H1 (cell line): ENCODE measurements around the gene CDON. TPM values are rescaled to one million over a fixed set of nuclear protein-coding genes. Genes with fewer than 3 reads are reported as not detected.

Source experiments
- CTCF ChIA-PET: fragments of 300-600 bp; sonication (Branson Sonifier 250); formaldehyde crosslinking; loops from one replicate; lab custom pipeline; 2021; ENCODE audit not compliant: partially characterized antibody; lab: Charles Lee
- POLR2A ChIA-PET: fragments of 300-600 bp; sonication (Branson Sonifier 250); formaldehyde crosslinking; loops from one replicate; lab custom pipeline; 2021; ENCODE audit warnings: inconsistent platforms; ENCODE audit not compliant: partially characterized antibody; lab: Charles Lee
- DNase-seq, 2 experiments: peaks; one replicate each; pipeline versions ENCODE4 v3.0.0 to v3.0.0-alpha.2; 2010 to 2022; ENCODE audit warnings: low spot score in 2 of 2, low read depth in 1 of 2, mixed read lengths in 1 of 2
- FAIRE-seq: peaks from 2 replicates; lab custom pipeline; 2011; peaks lifted over from hg19 to GRCh38; lab: Jason Lieb, UNC
- H2AFZ ChIP-seq: 2 replicates; pipeline ENCODE4 v1.8.1; 2012; ENCODE audit warnings: low read length, inconsistent platforms
- H2AK5ac ChIP-seq: 2 replicates; pipeline ENCODE4 v1.6.1; 2013; ENCODE audit warnings: low read depth, low read length
- H2BK120ac ChIP-seq: replicated peaks from 2 replicates; pipeline ENCODE3; 2013; ENCODE audit warnings: low read depth, low read length, inconsistent platforms
- H2BK12ac ChIP-seq: 2 replicates; pipeline ENCODE4 v1.6.1; 2013; ENCODE audit warnings: low read depth, low read length
- H2BK15ac ChIP-seq: 2 replicates; pipeline ENCODE4 v1.6.1; 2013; ENCODE audit warnings: low read length
- H2BK20ac ChIP-seq: 2 replicates; pipeline ENCODE4 v1.6.1; 2013; ENCODE audit warnings: low read length
- H2BK5ac ChIP-seq: 2 replicates; pipeline ENCODE4 v1.6.1; 2013; ENCODE audit warnings: low read depth, low read length
- H3K14ac ChIP-seq: 2 replicates; pipeline ENCODE4 v1.6.1; 2013; ENCODE audit warnings: inconsistent platforms; ENCODE audit not compliant: insufficient read length
- H3K18ac ChIP-seq: 2 replicates; pipeline ENCODE4 v1.6.1; 2013; ENCODE audit warnings: low read length; ENCODE audit errors: extremely low read depth
- H3K23ac ChIP-seq: 2 replicates; pipeline ENCODE4 v1.6.1; 2013; ENCODE audit warnings: inconsistent platforms; ENCODE audit not compliant: insufficient read length
- H3K23me2 ChIP-seq: 2 replicates; pipeline ENCODE4 v1.6.1; 2013; ENCODE audit warnings: low read depth, low read length
- H3K27ac ChIP-seq: 2 replicates; pipeline ENCODE4 v1.6.1; 2011; ENCODE audit warnings: low read depth, low read length, inconsistent platforms
- H3K27me3 ChIP-seq, 4 experiments: replicated peaks in 1 of 4; 1 replicate in 1 of 4; 2 replicates in 3 of 4; pipeline versions ENCODE4 v1.6.1 to v1.8.1; 2011 to 2013; ENCODE audit warnings: low read length in 3 of 4, mild to moderate bottlenecking in 3 of 4, inconsistent platforms in 2 of 4, mixed read lengths in 2 of 4, moderate library complexity in 1 of 4; ENCODE audit not compliant: control insufficient read depth in 3 of 4, insufficient read depth in 3 of 4; ENCODE audit errors: extremely low read depth in 1 of 4
- H3K36me3 ChIP-seq, 4 experiments: 2 replicates each; pipeline versions ENCODE4 v1.6.1 to v1.8.1; 2011 to 2013; ENCODE audit warnings: mild to moderate bottlenecking in 4 of 4, low read length in 3 of 4, moderate library complexity in 2 of 4, control low read depth in 1 of 4, inconsistent platforms in 1 of 4; ENCODE audit not compliant: insufficient read depth in 4 of 4, control insufficient read depth in 2 of 4
- H3K4ac ChIP-seq: replicated peaks from 2 replicates; pipeline ENCODE3; 2013; ENCODE audit warnings: low read length, low read depth, mixed read lengths, inconsistent platforms; ENCODE audit not compliant: insufficient read length
- H3K4me1 ChIP-seq, 4 experiments: replicated peaks in 1 of 4; 1 replicate in 1 of 4; 2 replicates in 3 of 4; pipeline versions ENCODE4 v1.6.1 to v1.8.1; 2011 to 2013; ENCODE audit warnings: low read length in 3 of 4, inconsistent platforms in 2 of 4, mixed read lengths in 1 of 4; ENCODE audit not compliant: insufficient read depth in 4 of 4, control insufficient read depth in 3 of 4
- H3K4me2 ChIP-seq, 2 experiments: 2 replicates each; pipeline versions ENCODE4 v1.6.1 to v1.8.1; 2011 to 2013; ENCODE audit warnings: low read depth in 2 of 2, low read length in 2 of 2, control low read depth in 1 of 2, inconsistent platforms in 1 of 2, mild to moderate bottlenecking in 1 of 2; ENCODE audit not compliant: insufficient read depth in 1 of 2
- H3K4me3 ChIP-seq, 4 experiments: fragments of 200-600, 300-600 bp in 1 of 4; sonication (generic), shearing (Covaris generic), sonication (Bioruptor Twin) in 1 of 4; 2 replicates each; pipeline versions ENCODE4 v1.5.1 to v1.8.1; 2011 to 2016; ENCODE audit warnings: low read length in 4 of 4, low read depth in 3 of 4, control low read depth in 2 of 4, inconsistent platforms in 2 of 4, mild to moderate bottlenecking in 2 of 4, mixed read lengths in 1 of 4, moderate library complexity in 1 of 4; ENCODE audit not compliant: insufficient read depth in 2 of 4; ENCODE audit errors: extremely low read depth in 1 of 4
- H3K56ac ChIP-seq: replicated peaks from 2 replicates; pipeline ENCODE3; 2013; ENCODE audit warnings: low read depth, mild to moderate bottlenecking, mixed read lengths, low read length, inconsistent platforms; ENCODE audit not compliant: insufficient read length
- H3K79me1 ChIP-seq: 2 replicates; pipeline ENCODE4 v1.6.1; 2013; ENCODE audit warnings: low read depth, low read length, control low read depth
- H3K79me2 ChIP-seq, 2 experiments: 2 replicates each; pipeline versions ENCODE4 v1.6.1 to v1.8.1; 2012 to 2013; ENCODE audit warnings: low read length in 2 of 2, mild to moderate bottlenecking in 2 of 2, inconsistent platforms in 1 of 2; ENCODE audit not compliant: insufficient read depth in 2 of 2, control insufficient read depth in 1 of 2
- H3K9ac ChIP-seq, 4 experiments: replicated peaks in 1 of 4; 1 replicate in 1 of 4; 2 replicates in 3 of 4; pipeline versions ENCODE4 v1.6.1 to v1.8.1; 2011 to 2013; ENCODE audit warnings: low read depth in 3 of 4, low read length in 3 of 4, control low read depth in 2 of 4, mild to moderate bottlenecking in 2 of 4, moderate library complexity in 2 of 4, inconsistent platforms in 1 of 4; ENCODE audit errors: extremely low read depth in 1 of 4
- H3K9me3 ChIP-seq, 2 experiments: 2 replicates each; pipeline versions ENCODE4 v1.6.1 to v1.8.1; 2012 to 2013; ENCODE audit warnings: mild to moderate bottlenecking in 2 of 2, moderate library complexity in 2 of 2, control low read depth in 1 of 2, inconsistent platforms in 1 of 2, low read depth in 1 of 2, low read length in 1 of 2, mixed read lengths in 1 of 2; ENCODE audit not compliant: insufficient read depth in 2 of 2
- H4K20me1 ChIP-seq, 2 experiments: replicated peaks in 1 of 2; 2 replicates each; pipeline versions ENCODE3 to v1.8.1; 2011 to 2013; ENCODE audit warnings: inconsistent platforms in 2 of 2, low read length in 2 of 2, mild to moderate bottlenecking in 1 of 2; ENCODE audit not compliant: insufficient read depth in 2 of 2, control insufficient read depth in 1 of 2
- H4K5ac ChIP-seq: 2 replicates; pipeline ENCODE4 v1.6.1; 2013; ENCODE audit warnings: low read length, low read depth, mixed read lengths, inconsistent platforms; ENCODE audit not compliant: insufficient read length
- H4K8ac ChIP-seq: 2 replicates; pipeline ENCODE4 v1.8.0; 2013; ENCODE audit warnings: mild to moderate bottlenecking, moderate library complexity, low read length, inconsistent platforms; ENCODE audit not compliant: insufficient read depth; ENCODE audit errors: extremely low read depth
- H4K91ac ChIP-seq: replicated peaks from 2 replicates; pipeline ENCODE3; 2013; ENCODE audit warnings: low read length, mixed read lengths, inconsistent platforms; ENCODE audit not compliant: insufficient read length
- ASH2L ChIP-seq: fragments of 200-600, 300-600 bp; sonication (generic); IDR thresholded peaks from one replicate; pipeline ENCODE4 v1.7.1; 2017; ENCODE audit warnings: low read length
- KDM5A ChIP-seq: fragments of 200-600 bp; IDR thresholded peaks from 2 replicates; pipeline ENCODE4 v1.7.1; 2012; ENCODE audit warnings: mild to moderate bottlenecking, low read length, inconsistent platforms, mixed read lengths
- SIRT6 ChIP-seq: IDR thresholded peaks from one replicate; pipeline ENCODE4 v1.7.1; 2012; ENCODE audit warnings: low read length, inconsistent platforms
- SP1 ChIP-seq: IDR thresholded peaks from 2 replicates; pipeline ENCODE4 v1.6.1; 2011; ENCODE audit warnings: low read depth, low read length
- SP4 ChIP-seq: IDR thresholded peaks from 2 replicates; pipeline ENCODE4 v1.6.1; 2012; ENCODE audit warnings: low read length, inconsistent platforms
- TAF7 ChIP-seq: optimal IDR thresholded peaks from 2 replicates; pipeline ENCODE3; 2011; ENCODE audit warnings: low read depth, mild to moderate bottlenecking, inconsistent platforms, low read length, moderate library complexity, borderline replicate concordance
- WGBS, 2 experiments: shearing (Covaris generic) in 1 of 2; methylation state at CpG; one replicate each; pipeline versions ENCODE4 v1.1.6 to v1.1.7; 2013 to 2015; ENCODE audit warnings: low lambda C conversion rate in 2 of 2, mixed read lengths in 2 of 2, inconsistent platforms in 1 of 2, low coverage in 1 of 2, missing lambda C conversion rate in 1 of 2; ENCODE audit not compliant: insufficient replicate concordance in 2 of 2, insufficient coverage in 1 of 2, insufficient read length in 1 of 2; ENCODE audit errors: extremely low coverage in 1 of 2, missing lambda C conversion rate in 1 of 2; 5-methylcytosine and 5-hydroxymethylcytosine counted together
- polyA plus RNA-seq, 7 experiments: library from polyadenylated mRNA; depleted of rRNA in 3 of 7; stranded (reverse) in 5 of 7; unstranded in 2 of 7; fragments of >200 nt in 5 of 7; fragments of 200-250 nt in 2 of 7; gene quantifications; 1 replicate in 5 of 7; 2 replicates in 1 of 7; 4 replicates in 1 of 7; pipeline versions ENCODE4 v1.2.1 to v1.2.3, GENCODE V29; 2011 to 2013; ENCODE audit warnings: missing spikeins in 2 of 7, mixed read lengths in 2 of 7
- total RNA-seq: library from RNA; stranded (reverse); fragmentation: NEBNext Ultra II Directional; extraction: Animal tissue kit (Norgen Biotek cat#: 25700); gene quantifications from 2 replicates; pipeline ENCODE4 v1.2.1, GENCODE V29; 2021
- TF ChIP-seq, protein P1 (sequence below): IDR thresholded peaks from 2 replicates; pipeline ENCODE4 v1.6.1; 2012; ENCODE audit warnings: inconsistent platforms
- TF ChIP-seq, protein P2 (sequence below): IDR thresholded peaks from 2 replicates; pipeline ENCODE4 v1.6.1; 2011; ENCODE audit warnings: low read length, improper control_type of control experiment

Gene CDON
- total and polyA plus RNA-seq, 2 of the 8 experiments (the other 6 are each of a cell fraction or from before 2014, with no cell fraction given) = 11.0 to 32.5 TPM

DNA sequence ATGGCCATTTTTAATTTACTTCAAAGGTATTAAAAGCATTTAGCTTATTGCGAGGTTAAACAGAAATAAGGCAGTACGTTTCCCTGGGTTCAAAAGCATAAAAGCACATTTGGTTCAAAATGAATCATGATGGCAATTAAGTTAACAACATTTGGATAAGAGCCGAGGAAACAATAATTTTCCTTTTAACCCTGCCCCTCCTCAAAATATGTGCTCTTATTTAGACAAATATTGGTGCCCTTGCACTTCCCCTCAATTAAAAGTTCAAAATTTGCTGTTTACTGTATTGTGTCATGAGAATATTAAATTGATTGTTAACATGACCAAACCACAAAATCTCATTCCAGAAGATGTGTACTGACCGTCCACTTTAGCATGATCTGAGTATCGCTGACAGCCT is 68.2 kb downstream of the CDON start:
- Histone ChIP-seq H2BK20ac (no peak overlapping the region), H3K23ac (no peak overlapping the region), H3K4me1 (peaks cover 0 to 6% (median 1%) of the 10 kb centered on the region in 4 experiments; a peak in 3 of 7 replicates), H4K91ac (no peak overlapping the region), H2BK15ac (no peak overlapping the region), H3K23me2 (no peaks in the 10 kb centered on the region), H2AFZ (no peak overlapping the region), H3K9me3 (no peaks in the 10 kb centered on the region), H3K36me3 (peaks cover 0 to 22% (median 7%) of the 10 kb centered on the region in 4 experiments; a peak in 5 of 8 replicates), H4K20me1 (no peaks in the 10 kb centered on the region), H3K18ac (no peak overlapping the region), H3K79me2 (no peaks in the 10 kb centered on the region), H3K56ac (no peak overlapping the region), H2BK12ac (no peak overlapping the region), H3K14ac (no peak overlapping the region), H2BK5ac (no peak overlapping the region), H3K4me3 (no peak overlapping the region), H3K9ac (no peak overlapping the region), H3K27ac (no peak overlapping the region), H3K4ac (no peak overlapping the region), H3K79me1 (no peaks in the 10 kb centered on the region), H4K5ac (no peak overlapping the region), H3K4me2 (no peak overlapping the region), H3K27me3 (no peaks in the 10 kb centered on the region), H2AK5ac (no peak overlapping the region), H4K8ac (no peak overlapping the region), H2BK120ac (no peak overlapping the region)
- TF ChIP-seq SP4 = no peak
- TF ChIP-seq SIRT6 = no peak
- TF ChIP-seq, protein P1, sequence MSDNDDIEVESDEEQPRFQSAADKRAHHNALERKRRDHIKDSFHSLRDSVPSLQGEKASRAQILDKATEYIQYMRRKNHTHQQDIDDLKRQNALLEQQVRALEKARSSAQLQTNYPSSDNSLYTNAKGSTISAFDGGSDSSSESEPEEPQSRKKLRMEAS = no peak
- TF ChIP-seq ASH2L = no peak
- no peak for TF ChIP-seq KDM5A
- no peak for TF ChIP-seq SP1
- no peak for TF ChIP-seq TAF7
- TF ChIP-seq, protein P2, sequence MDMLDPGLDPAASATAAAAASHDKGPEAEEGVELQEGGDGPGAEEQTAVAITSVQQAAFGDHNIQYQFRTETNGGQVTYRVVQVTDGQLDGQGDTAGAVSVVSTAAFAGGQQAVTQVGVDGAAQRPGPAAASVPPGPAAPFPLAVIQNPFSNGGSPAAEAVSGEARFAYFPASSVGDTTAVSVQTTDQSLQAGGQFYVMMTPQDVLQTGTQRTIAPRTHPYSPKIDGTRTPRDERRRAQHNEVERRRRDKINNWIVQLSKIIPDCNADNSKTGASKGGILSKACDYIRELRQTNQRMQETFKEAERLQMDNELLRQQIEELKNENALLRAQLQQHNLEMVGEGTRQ = no peak
- DNase-seq (no peak), FAIRE-seq (no peak)
- WGBS, 2 experiments = 95% methylated on average over 5 of the region's 5 CpGs; no CpG with 5 or more reads in 1 of the 2 experiments
- ChIA-PET CTCF (no interaction called here), POLR2A (no interaction called here)
